Measurements from ENCODE around the gene TNFRSF11A.

DNA sequence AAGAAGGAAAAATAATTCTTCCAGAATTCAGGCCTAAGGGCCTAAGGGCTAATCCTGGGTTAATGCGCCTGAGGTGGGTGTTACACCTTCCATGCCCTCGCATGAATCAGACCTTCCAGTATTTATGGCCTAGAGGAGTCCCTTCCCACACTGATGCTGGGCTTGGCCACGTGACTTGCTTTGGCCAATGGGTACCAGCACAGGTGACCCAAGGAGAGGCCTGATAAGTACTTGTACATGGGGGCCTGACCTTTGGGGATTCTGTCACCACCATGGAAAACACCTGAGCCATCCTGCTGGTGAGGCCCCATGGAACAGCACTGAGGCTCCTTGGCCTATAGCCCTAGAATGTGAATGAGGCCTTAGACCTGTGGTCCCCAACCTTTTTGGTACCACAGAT is 79.8 kb downstream of the TNFRSF11A start:
- TF ChIP-seq POLR2AphosphoS5 (IDR thresholded peaks at IDR 0.05; ENCODE audit: borderline replicate concordance, low read depth, low read length) (no peak), EZH2 (IDR thresholded peaks at IDR 0.05) (no peak)
